GM04504 (cell line): ENCODE measurements around the gene GPR158.
"Not testable (repeated sequence)": the region's sequence is repeated elsewhere in the genome, so short reads cannot be mapped to it uniquely, and the experiment has no call there.

ENCODE experiments used
- DNase-seq: peaks from one replicate; pipeline ENCODE4 v3.0.0-alpha.2; 2012; ENCODE audit warnings: low read depth

Gene GPR158, protein sequence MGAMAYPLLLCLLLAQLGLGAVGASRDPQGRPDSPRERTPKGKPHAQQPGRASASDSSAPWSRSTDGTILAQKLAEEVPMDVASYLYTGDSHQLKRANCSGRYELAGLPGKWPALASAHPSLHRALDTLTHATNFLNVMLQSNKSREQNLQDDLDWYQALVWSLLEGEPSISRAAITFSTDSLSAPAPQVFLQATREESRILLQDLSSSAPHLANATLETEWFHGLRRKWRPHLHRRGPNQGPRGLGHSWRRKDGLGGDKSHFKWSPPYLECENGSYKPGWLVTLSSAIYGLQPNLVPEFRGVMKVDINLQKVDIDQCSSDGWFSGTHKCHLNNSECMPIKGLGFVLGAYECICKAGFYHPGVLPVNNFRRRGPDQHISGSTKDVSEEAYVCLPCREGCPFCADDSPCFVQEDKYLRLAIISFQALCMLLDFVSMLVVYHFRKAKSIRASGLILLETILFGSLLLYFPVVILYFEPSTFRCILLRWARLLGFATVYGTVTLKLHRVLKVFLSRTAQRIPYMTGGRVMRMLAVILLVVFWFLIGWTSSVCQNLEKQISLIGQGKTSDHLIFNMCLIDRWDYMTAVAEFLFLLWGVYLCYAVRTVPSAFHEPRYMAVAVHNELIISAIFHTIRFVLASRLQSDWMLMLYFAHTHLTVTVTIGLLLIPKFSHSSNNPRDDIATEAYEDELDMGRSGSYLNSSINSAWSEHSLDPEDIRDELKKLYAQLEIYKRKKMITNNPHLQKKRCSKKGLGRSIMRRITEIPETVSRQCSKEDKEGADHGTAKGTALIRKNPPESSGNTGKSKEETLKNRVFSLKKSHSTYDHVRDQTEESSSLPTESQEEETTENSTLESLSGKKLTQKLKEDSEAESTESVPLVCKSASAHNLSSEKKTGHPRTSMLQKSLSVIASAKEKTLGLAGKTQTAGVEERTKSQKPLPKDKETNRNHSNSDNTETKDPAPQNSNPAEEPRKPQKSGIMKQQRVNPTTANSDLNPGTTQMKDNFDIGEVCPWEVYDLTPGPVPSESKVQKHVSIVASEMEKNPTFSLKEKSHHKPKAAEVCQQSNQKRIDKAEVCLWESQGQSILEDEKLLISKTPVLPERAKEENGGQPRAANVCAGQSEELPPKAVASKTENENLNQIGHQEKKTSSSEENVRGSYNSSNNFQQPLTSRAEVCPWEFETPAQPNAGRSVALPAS (N-terminal part only)

DNA sequence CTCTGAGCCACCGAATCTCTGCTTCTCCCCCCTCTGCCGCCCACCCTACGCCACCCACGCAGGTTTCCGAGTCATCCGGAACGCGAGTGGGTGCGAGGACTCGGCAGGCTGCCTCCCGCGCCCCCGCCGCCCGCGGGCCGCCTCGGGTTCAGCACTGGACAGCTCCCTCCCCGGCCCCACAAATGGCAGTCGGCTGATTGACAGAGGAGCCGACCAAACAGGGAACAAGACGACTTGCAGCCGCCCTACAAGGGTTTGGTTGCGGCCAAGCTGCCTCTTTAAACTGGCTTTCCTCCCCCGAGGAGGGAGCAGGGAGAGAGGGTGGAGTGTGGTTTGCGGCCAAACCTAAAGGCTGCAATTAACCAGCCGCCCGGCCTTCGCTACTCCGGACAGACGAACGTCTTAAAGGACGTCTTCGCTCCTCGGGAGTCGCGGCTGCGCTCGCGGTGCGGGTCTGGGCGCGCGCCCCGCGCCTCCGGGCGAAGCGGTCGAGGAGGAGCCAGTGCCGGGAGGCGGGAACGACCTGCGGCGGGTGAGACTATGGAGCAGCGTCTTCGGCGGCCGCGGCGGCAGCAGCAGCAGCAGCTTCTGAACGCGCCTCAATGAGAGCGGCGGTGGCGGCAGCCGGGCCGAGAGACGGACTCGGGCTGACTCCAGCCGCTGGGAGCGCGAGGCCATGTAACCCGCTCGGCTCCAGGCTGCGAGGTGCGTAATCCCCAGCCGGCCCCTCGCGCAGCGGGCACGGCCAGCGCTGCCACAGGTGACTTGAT lies at the start of gene GPR158:
GPR158 (plus strand) TSS at position 541 of the 770 bp plus-strand sequence. CDS start 420 bp downstream, outside the sequence.
- DNase-seq: peak; percentile 74

DNA sequence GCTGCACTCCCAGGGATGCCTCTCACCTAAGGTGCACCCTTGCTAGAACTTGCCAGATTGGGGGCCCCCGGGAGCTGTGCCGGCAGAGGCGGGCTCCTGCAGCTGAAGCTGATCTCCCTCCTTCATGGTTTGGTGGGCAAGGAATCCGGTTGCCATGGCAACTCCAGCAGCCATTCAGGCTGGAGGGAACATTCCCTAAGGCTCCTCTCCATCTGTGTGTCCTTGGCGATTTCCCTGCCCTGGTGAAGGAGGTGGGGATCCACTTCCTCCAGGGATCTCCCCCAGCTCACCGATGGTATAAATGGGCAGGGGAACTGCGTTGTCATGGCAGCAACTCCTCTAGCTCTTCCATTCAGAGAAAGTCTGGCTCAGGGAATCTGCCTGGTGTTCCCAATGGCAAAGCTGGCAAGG lies 49.6 kb upstream of the GPR158 start:
- DNase-seq: no peak

DNA sequence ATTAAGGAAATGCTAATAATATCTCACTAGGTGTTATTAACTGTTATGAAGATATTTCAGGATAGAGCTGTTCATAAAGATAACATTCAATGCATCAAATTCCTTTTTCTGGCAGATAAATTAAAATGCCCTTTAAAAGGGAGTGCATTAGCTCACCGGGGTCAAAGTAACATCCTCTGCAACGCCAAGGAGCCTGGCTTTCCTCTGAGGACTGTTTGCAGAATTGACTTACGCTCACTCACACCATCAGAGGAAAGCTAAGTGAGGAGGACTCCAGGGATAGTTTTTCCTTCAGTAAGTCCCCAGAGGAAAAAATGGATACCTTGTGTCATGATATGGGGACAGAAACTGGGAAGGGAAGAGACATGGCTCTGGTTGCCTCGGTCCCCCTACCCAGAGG lies 45.2 kb upstream of the GPR158 start:
- DNase-seq: no peak

- peak; percentile 30 for DNase-seq
Observed at GRCh38 chr10:25130906-25131305, 43.9 kb upstream of the GPR158 start.

DNA sequence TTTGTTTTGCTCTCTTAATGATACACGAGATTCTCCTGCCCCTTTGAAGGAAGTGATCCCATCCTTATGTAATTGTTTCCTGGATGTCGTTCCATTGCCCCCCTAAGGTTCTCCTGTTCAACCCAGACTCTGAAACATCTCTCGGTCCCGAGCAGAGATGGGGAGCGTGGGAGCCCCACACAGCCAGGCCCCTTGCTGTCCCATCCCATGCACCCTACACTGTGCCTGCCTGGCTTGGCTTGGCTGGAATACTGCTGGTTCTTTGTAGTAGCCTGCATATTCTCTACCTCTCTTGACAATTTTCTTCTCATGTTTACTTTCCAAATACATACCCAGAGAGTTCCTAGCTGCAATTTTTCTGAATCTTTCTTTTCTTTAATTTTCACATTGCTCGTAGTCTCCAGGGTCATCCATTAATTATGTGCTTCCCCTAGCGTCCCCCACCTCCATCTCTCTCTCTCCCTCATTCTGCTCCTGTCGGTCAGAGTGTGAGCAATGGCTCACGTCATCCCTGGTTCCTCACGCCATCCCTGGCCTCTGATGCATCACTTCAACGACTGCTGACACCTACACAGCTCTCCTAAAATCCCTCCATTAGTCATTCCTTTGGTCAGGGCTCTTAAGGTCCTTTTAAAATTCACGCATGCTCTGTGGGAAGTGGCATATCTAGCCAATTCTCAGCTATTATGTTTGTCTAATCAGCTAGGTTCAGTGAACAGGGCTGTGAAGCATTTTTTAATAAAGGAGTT lies 32.5 kb upstream of the GPR158 start:
- DNase-seq: no peak

DNA sequence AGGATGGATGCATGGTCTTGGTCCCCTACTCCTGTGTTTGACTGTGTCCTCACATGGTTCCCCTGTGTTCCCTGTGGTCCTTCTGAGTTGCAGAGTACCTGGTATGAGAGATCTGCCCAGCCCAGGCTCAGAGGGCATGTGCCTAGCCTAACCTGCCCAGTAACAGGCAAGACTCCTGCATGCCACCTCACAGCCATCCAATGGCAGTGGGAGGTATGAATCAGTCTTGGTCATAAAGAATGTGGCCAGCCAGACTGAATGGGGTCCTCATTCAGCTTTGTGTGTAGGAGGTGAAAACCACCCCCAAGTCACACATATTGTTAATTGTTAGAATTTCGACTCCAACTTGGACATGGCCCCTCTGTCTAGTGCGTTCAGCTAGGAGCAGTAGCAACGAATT lies 17.2 kb upstream of the GPR158 start:
- DNase-seq: no peak

- DNase-seq: no peak
Observed at GRCh38 chr10:25159591-25159990, 15.2 kb upstream of the GPR158 start.

DNA sequence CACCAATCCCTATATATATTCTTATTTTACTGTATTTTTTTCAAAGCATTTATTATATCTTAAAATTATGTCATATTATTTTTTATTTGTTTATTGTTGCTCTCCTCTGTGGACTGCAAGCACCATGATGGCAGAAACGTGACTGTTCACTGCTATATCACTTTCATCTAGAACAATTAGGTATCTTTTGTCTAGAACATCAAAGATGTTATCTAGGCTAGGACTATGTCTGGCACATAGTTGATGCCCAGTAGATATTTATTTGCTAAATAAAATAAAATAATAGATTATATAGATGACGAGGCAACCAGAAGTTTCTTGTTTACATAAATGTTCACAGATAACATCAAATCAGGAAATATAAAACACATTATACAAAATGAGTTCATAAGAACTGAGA lies 12.4 kb upstream of the GPR158 start:
- DNase-seq: no peak

DNA sequence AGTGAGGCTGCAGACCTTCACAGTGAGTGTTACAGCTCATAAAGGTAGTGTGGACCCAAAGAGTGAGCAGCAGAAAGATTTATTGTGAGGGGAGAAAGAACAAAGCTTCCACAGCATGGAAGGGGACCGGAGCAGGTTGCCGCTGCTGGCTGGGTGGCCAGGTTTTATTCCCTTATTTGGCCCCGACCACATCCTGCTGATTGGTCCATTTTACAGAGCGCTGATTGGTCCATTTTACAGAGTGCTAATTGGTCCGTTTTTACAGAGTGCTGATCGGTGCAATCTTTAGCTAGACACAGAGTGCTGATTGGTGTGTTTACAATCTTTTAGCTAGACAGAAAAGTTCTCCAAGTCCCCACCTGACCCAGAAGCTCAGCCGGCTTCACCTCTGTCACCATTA lies 11.3 kb upstream of the GPR158 start:
- not testable (repeated sequence) for DNase-seq

- no peak for DNase-seq
Observed at GRCh38 chr10:25169740-25170139, 5.1 kb upstream of the GPR158 start.

DNA sequence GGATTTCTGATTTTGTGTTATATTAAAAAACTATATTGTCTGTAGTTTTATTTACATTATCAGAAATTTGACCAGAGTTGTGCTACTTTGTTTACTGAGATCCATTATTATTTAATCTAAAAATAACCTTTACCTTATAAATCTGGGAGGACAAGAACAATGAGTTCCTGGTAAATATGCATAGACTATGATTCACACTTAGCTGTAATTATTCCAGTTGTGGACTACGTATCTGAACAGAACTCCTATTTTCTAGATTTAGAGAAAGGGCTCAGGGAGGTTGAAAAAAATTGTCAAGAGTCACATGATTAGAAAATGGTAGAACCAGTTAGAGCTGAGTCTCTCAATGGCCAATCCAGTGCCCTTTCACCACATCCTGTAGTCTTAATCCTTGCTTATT lies 4.2 kb upstream of the GPR158 start:
- DNase-seq: no peak

DNA sequence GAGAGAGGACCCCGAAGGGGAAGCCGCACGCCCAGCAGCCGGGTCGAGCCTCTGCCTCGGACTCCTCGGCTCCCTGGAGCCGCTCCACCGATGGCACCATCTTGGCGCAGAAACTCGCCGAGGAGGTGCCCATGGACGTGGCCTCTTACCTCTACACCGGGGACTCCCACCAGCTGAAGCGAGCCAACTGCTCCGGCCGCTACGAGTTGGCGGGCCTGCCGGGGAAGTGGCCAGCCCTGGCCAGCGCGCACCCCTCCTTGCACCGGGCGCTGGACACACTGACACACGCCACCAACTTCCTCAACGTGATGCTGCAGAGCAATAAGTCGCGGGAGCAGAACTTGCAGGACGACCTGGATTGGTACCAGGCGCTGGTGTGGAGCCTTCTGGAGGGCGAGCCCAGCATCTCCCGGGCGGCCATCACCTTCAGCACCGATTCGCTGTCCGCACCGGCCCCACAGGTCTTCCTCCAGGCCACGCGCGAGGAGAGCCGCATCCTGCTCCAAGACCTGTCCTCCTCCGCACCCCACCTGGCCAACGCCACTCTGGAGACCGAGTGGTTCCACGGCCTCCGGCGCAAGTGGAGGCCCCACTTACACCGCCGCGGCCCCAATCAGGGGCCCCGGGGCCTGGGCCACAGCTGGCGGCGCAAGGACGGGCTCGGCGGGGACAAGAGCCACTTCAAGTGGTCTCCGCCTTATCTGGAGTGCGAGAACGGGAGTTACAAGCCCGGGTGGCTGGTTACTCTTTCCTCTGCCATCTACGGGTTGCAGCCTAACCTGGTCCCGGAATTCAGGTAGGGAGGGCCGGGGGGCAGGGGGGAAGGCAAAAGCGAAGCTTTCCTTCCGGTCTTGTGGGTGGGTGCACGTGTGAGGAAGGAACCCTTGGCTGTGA lies 973 bp downstream of the GPR158 start:
- DNase-seq: no peak

- DNase-seq: no peak
Observed at GRCh38 chr10:25176421-25176968, 1.7 kb downstream of the GPR158 start.

- DNase-seq: no peak
Observed at GRCh38 chr10:25177093-25177753, 2.4 kb downstream of the GPR158 start.

DNA sequence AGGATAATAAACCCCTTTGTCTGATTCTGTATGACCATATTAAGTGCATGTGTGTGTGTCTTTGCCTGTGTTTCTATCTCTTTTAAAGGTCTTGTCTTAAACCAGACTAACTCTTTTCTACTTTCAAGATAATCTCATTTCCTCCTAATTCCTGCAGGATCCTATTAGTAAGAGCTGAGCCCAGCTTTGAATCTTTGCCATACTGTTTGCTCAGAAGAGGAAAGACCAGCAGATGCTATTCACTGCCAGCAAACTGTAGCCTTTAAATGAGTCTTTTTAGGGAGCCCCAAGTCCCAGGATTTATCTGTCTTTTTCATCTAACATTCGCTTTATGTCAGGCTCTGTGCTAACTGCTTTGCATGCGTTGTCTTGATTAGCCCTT lies 2.9 kb downstream of the GPR158 start:
- no peak for DNase-seq

- no peak for DNase-seq
Observed at GRCh38 chr10:25178411-25178810, 3.6 kb downstream of the GPR158 start.

DNA sequence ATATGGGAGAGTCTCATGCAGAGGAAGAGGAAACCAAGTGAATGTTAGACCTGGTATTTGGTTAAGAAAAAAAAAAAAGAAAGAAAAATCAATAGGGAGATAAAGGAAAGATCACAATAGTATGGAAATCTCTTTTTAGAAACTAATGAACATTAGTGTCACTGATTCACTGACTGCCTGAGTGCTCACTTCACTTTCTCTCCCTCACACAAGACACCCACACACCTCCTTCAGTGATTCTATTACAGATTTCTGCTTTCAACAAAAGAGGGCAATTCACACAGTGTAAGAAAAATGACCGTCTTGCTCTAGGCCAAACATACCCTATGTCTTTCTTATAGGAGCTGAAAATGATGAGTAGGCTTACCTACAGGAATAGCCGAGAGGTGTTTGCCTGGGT lies 6.0 kb downstream of the GPR158 start:
- DNase-seq: no peak

- DNase-seq: no peak
Observed at GRCh38 chr10:25182636-25183035, 7.8 kb downstream of the GPR158 start.
